ENCODE measurements around the gene NDFIP1. TPM values are rescaled to one million over a fixed set of nuclear protein-coding genes. Genes with fewer than 3 reads are reported as not detected.

NDFIP1 gene
- polyA plus RNA-seq, 1 donor (not counting 4 experiments of a cell fraction or from before 2014, with no cell fraction given) = 38.2 TPM

GRCh38 chr5:142191776-142192175 is 83.2 kb downstream of the NDFIP1 start:
- H3K9me1 ChIP-seq (ENCODE audit: control insufficient read depth, extremely low read depth, insufficient read depth, low read length) = no peaks in the 10 kb centered on the region
- H3K79me2 ChIP-seq (ENCODE audit: control insufficient read depth, insufficient read depth, low read length) = no peaks in the 10 kb centered on the region
- no peak for DNase-seq (ENCODE audit: low read depth, low spot score)
- H3K4me1 ChIP-seq (ENCODE audit: control insufficient read depth, extremely low read depth, insufficient read depth, low read length) = no peaks in the 10 kb centered on the region
- H3K4me2 ChIP-seq (ENCODE audit: control insufficient read depth, extremely low read depth, insufficient read depth, low read depth, low read length) = no peak overlapping the region
- no peaks in the 10 kb centered on the region for H3K9me3 ChIP-seq (ENCODE audit: control insufficient read depth, low read depth, low read length)
- no peaks in the 10 kb centered on the region for H3K36me3 ChIP-seq (ENCODE audit: control insufficient read depth in 2 of 2, extremely low read depth in 1 of 2, insufficient read depth in 2 of 2, low read length in 2 of 2)
- dilution Hi-C loops (cut with MboI; ENCODE audit: extremely low pct_ligation_motif_present, low sequenced_read_pairs) = no loop called here
- no peak overlapping the region for H2AFZ ChIP-seq (ENCODE audit: control insufficient read depth, low read length)
- no peak overlapping the region for H3K27ac ChIP-seq (ENCODE audit: control insufficient read depth, insufficient read depth, low read length)
- FAIRE-seq = peak; percentile 41
- no peak overlapping the region for H3K9ac ChIP-seq (ENCODE audit: control insufficient read depth, extremely low read depth, insufficient read depth, low read length)
- H3K27me3 ChIP-seq (ENCODE audit: control insufficient read depth, extremely low read depth, insufficient read depth, low read length) = no peaks in the 10 kb centered on the region
- no peaks in the 10 kb centered on the region for H4K20me1 ChIP-seq (ENCODE audit: control insufficient read depth, extremely low read depth, insufficient read depth, low read length)
- TF ChIP-seq CTCF (optimal IDR thresholded peaks at IDR 0.05 in 1 of 3, IDR thresholded peaks at IDR 0.05 in 1 of 3, conservative IDR thresholded peaks at IDR 0.05 in 1 of 3; ENCODE audit: extremely low read depth in 1 of 3, insufficient read depth in 2 of 3, low read length in 3 of 3) (no peak), EZH2 (IDR thresholded peaks at IDR 0.05; ENCODE audit: low read length) (no peak)
- H3K4me3 ChIP-seq (ENCODE audit: control insufficient read depth in 2 of 3, extremely low read depth in 1 of 3, insufficient read depth in 2 of 3, low read depth in 1 of 3, low read length in 3 of 3) = no peak overlapping the region

DNA sequence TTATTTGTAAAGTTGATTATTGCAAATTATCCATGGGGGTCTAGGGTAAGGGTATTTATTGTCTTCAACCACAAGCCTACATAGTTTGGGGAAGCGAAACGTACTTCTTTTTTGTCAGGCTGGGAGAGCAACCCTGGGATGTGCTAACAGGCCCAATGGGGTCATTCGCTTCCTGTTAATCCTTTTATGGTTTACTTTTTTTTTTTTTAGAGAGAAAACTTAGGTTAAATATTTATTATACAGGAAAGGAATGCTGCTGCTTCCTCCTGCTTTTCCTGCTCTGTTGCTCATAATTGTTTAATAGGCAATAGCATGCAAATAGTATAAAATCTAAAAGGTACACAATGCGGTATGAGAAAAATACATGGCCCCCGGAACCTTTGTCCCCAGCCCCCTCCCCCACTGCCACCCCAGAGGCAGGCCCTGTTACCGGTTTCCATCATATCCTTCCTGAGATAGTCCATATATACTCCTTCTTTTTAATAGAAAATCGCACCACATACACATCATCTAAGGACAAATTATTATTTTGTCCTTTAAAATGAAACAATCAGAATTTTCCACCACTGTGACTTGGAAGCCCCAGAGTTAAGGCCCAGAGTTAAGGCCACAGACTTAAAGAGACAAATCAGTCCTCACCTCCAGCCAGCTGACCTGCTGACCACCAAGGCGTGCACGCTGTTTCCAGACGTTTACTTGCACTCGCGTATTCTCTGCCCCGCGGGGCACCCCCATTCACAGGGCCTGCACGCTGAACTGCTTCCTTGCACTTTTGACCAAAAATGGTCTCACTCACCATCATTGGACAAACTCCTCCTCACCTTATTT is 83.9 kb downstream of the NDFIP1 start:
- no peaks in the 10 kb centered on the region for H3K79me2 ChIP-seq (ENCODE audit: control insufficient read depth, insufficient read depth, low read length)
- H2AFZ ChIP-seq (ENCODE audit: control insufficient read depth, low read length) = no peak overlapping the region
- dilution Hi-C loops (cut with MboI; ENCODE audit: extremely low pct_ligation_motif_present, low sequenced_read_pairs) = no loop called here
- no peaks in the 10 kb centered on the region for H3K36me3 ChIP-seq (ENCODE audit: control insufficient read depth in 2 of 2, extremely low read depth in 1 of 2, insufficient read depth in 2 of 2, low read length in 2 of 2)
- H3K9me1 ChIP-seq (ENCODE audit: control insufficient read depth, extremely low read depth, insufficient read depth, low read length) = no peaks in the 10 kb centered on the region
- DNase-seq (ENCODE audit: low read depth, low spot score) (no peak), FAIRE-seq (no peak)
- TF ChIP-seq EZH2 (IDR thresholded peaks at IDR 0.05; ENCODE audit: low read length) (no peak), CTCF (optimal IDR thresholded peaks at IDR 0.05 in 1 of 3, IDR thresholded peaks at IDR 0.05 in 1 of 3, conservative IDR thresholded peaks at IDR 0.05 in 1 of 3; ENCODE audit: extremely low read depth in 1 of 3, insufficient read depth in 2 of 3, low read length in 3 of 3) (no peak)
- no peak overlapping the region for H3K4me3 ChIP-seq (ENCODE audit: control insufficient read depth in 2 of 3, extremely low read depth in 1 of 3, insufficient read depth in 2 of 3, low read depth in 1 of 3, low read length in 3 of 3)
- H3K9ac ChIP-seq (ENCODE audit: control insufficient read depth, extremely low read depth, insufficient read depth, low read length) = no peak overlapping the region
- H3K27me3 ChIP-seq (ENCODE audit: control insufficient read depth, extremely low read depth, insufficient read depth, low read length) = no peaks in the 10 kb centered on the region
- H4K20me1 ChIP-seq (ENCODE audit: control insufficient read depth, extremely low read depth, insufficient read depth, low read length) = no peaks in the 10 kb centered on the region
- no peak overlapping the region for H3K27ac ChIP-seq (ENCODE audit: control insufficient read depth, insufficient read depth, low read length)
- H3K4me2 ChIP-seq (ENCODE audit: control insufficient read depth, extremely low read depth, insufficient read depth, low read depth, low read length) = no peak overlapping the region
- H3K9me3 ChIP-seq (ENCODE audit: control insufficient read depth, low read depth, low read length) = no peaks in the 10 kb centered on the region
- H3K4me1 ChIP-seq (ENCODE audit: control insufficient read depth, extremely low read depth, insufficient read depth, low read length) = no peaks in the 10 kb centered on the region
